NB4 (cell line): ENCODE data around the gene POLR2B.

Experiments
- CTCF ChIP-seq: IDR thresholded peaks from one replicate; pipeline ENCODE4 v1.5.1; 2012; ENCODE audit warnings: low read depth, low read length
- POLR2A ChIP-seq: IDR thresholded peaks from 2 replicates; pipeline ENCODE4 v1.6.1; 2011; ENCODE audit warnings: mild to moderate bottlenecking; ENCODE audit not compliant: insufficient read length; ENCODE audit errors: extremely low read depth
- TF ChIP-seq, protein P1 (sequence below): IDR thresholded peaks from 2 replicates; pipeline ENCODE4 v1.6.1; 2011; ENCODE audit warnings: low read depth, low read length

- TF ChIP-seq CTCF, result no peak
- no peak for TF ChIP-seq POLR2A
- TF ChIP-seq, protein P1, sequence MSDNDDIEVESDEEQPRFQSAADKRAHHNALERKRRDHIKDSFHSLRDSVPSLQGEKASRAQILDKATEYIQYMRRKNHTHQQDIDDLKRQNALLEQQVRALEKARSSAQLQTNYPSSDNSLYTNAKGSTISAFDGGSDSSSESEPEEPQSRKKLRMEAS, result no peak
These were observed 89.7 kb downstream of the POLR2B start for GRCh38 chr4:57068237-57068981.
